AG10803 (cell line): ENCODE results near the gene RAD9B.

Source experiments
- DNase-seq: peaks from one replicate; pipeline ENCODE4 v3.0.0; 2010; ENCODE audit warnings: low read depth
- H3K4me3 ChIP-seq: 2 replicates; pipeline ENCODE4 v1.5.1; 2011; ENCODE audit warnings: mild to moderate bottlenecking, low read length, control low read depth
- CTCF ChIP-seq: conservative IDR thresholded peaks from 2 replicates; pipeline ENCODE4 v1.5.1; 2011; ENCODE audit warnings: mild to moderate bottlenecking, low read length, control low read depth, inconsistent platforms

RAD9B gene

GRCh38 chr12:110468214-110469048 is 33.7 kb upstream of the RAD9B start, which contains the start of the genes FAM216A and GPN3:
TSS of gene FAM216A (plus strand) at chr12:110468845. CDS start at chr12:110468876, 31 bp downstream.
TSS of gene GPN3 (minus strand) at chr12:110468257. CDS start at chr12:110468203, 54 bp downstream.
- TF ChIP-seq CTCF, result no peak
- peak; percentile 97 for DNase-seq
- H3K4me3 ChIP-seq, result peak within 1 kb of the TSS; percentile 99

- no peak overlapping the region for H3K4me3 ChIP-seq
- DNase-seq, result peak; percentile 2
- TF ChIP-seq CTCF, result no peak
Measured at GRCh38 chr12:110475426-110475825, 26.7 kb upstream of the RAD9B start.

GRCh38 chr12:110498984-110499706 is 3.0 kb upstream of the RAD9B start:
- H3K4me3 ChIP-seq, result no peak overlapping the region
- DNase-seq, result peak; percentile 64
- TF ChIP-seq CTCF, result no peak

- TF ChIP-seq CTCF, result no peak
- peak; percentile 46 for DNase-seq
- H3K4me3 ChIP-seq, result peak overlapping the region; percentile 95
Measured at GRCh38 chr12:110501399-110501751, 756 bp upstream of the RAD9B start.

GRCh38 chr12:110503432-110503831 is 1.3 kb downstream of the RAD9B start:
- TF ChIP-seq CTCF, result no peak
- no peak for DNase-seq
- H3K4me3 ChIP-seq, result no peak overlapping the region

- H3K4me3 ChIP-seq, result no peak overlapping the region
- no peak for TF ChIP-seq CTCF
- no peak for DNase-seq
Measured at GRCh38 chr12:110505332-110505731, 3.2 kb downstream of the RAD9B start.
